ENCODE measurements around the gene PAFAH1B1.

The PAFAH1B1 gene

GRCh38 chr17:2709183-2709661, 115.8 kb downstream of the PAFAH1B1 start:
- H3K36me3 ChIP-seq (ENCODE audit: insufficient read depth, low read length): no peaks in the 10 kb centered on the region
- H3K9ac ChIP-seq (ENCODE audit: low read length): no peak overlapping the region
- H3K27ac ChIP-seq (ENCODE audit: low read depth, low read length): no peak overlapping the region
- peaks cover 47% of the 10 kb centered on the region for H3K4me1 ChIP-seq (ENCODE audit: insufficient read depth, low read length)
- H3K4me3 ChIP-seq (ENCODE audit: low read depth in 1 of 2, low read length in 2 of 2): no peak overlapping the region
- no peaks in the 10 kb centered on the region for H3K9me3 ChIP-seq (ENCODE audit: low read length)
- no peaks in the 10 kb centered on the region for H3K27me3 ChIP-seq (ENCODE audit: control insufficient read depth in 1 of 2, insufficient read depth in 2 of 2, low read length in 2 of 2)

- Histone ChIP-seq H3K4me1 (ENCODE audit: insufficient read depth, low read length) (peaks cover 47% of the 10 kb centered on the region), H3K36me3 (ENCODE audit: insufficient read depth, low read length) (no peaks in the 10 kb centered on the region), H3K27me3 (ENCODE audit: control insufficient read depth in 1 of 2, insufficient read depth in 2 of 2, low read length in 2 of 2) (no peaks in the 10 kb centered on the region), H3K27ac (ENCODE audit: low read depth, low read length) (peak overlapping the region; percentile 76), H3K4me3 (ENCODE audit: low read depth in 1 of 2, low read length in 2 of 2) (peak overlapping the region; percentile 76 to 92), H3K9ac (ENCODE audit: low read length) (peak overlapping the region; percentile 18), H3K9me3 (ENCODE audit: low read length) (no peaks in the 10 kb centered on the region)
Observed at GRCh38 chr17:2710071-2710802, 116.8 kb downstream of the PAFAH1B1 start.

GRCh38 chr17:2710803-2711607, 117.6 kb downstream of the PAFAH1B1 start:
- Histone ChIP-seq H3K36me3 (ENCODE audit: insufficient read depth, low read length) (no peaks in the 10 kb centered on the region), H3K27ac (ENCODE audit: low read depth, low read length) (peak overlapping the region; percentile 76), H3K27me3 (ENCODE audit: control insufficient read depth in 1 of 2, insufficient read depth in 2 of 2, low read length in 2 of 2) (no peaks in the 10 kb centered on the region), H3K9me3 (ENCODE audit: low read length) (no peaks in the 10 kb centered on the region), H3K4me1 (ENCODE audit: insufficient read depth, low read length) (peaks cover 43% of the 10 kb centered on the region), H3K4me3 (ENCODE audit: low read depth in 1 of 2, low read length in 2 of 2) (peak overlapping the region; percentile 76 to 92), H3K9ac (ENCODE audit: low read length) (peak overlapping the region; percentile 18)

GRCh38 chr17:2711608-2712299, 118.3 kb downstream of the PAFAH1B1 start, which contains the start of gene CLUH:
TSS of gene CLUH (minus strand) at chr17:2711764. CDS start at chr17:2711661, 103 bp downstream.
- peak within 1 kb of the TSS; percentile 76 for H3K27ac ChIP-seq (ENCODE audit: low read depth, low read length)
- no peaks in the 10 kb centered on the region for H3K27me3 ChIP-seq (ENCODE audit: control insufficient read depth in 1 of 2, insufficient read depth in 2 of 2, low read length in 2 of 2)
- no peaks in the 10 kb centered on the region for H3K36me3 ChIP-seq (ENCODE audit: insufficient read depth, low read length)
- H3K9me3 ChIP-seq (ENCODE audit: low read length): no peaks in the 10 kb centered on the region
- H3K9ac ChIP-seq (ENCODE audit: low read length): peak within 1 kb of the TSS; percentile 43
- peak within 1 kb of the TSS; percentile 76 to 92 for H3K4me3 ChIP-seq (ENCODE audit: low read depth in 1 of 2, low read length in 2 of 2)
- peaks cover 43% of the 10 kb centered on the region for H3K4me1 ChIP-seq (ENCODE audit: insufficient read depth, low read length)

- H3K27ac ChIP-seq (ENCODE audit: low read depth, low read length): peak overlapping the region; percentile 74
- peaks cover 40% of the 10 kb centered on the region for H3K4me1 ChIP-seq (ENCODE audit: insufficient read depth, low read length)
- H3K36me3 ChIP-seq (ENCODE audit: insufficient read depth, low read length): no peaks in the 10 kb centered on the region
Observed at GRCh38 chr17:2712300-2713043, 119.0 kb downstream of the PAFAH1B1 start.

GRCh38 chr17:2713881-2714280, 120.4 kb downstream of the PAFAH1B1 start:
- Histone ChIP-seq H3K9ac (ENCODE audit: low read length) (no peak overlapping the region), H3K36me3 (ENCODE audit: insufficient read depth, low read length) (no peaks in the 10 kb centered on the region), H3K27me3 (ENCODE audit: control insufficient read depth in 1 of 2, insufficient read depth in 2 of 2, low read length in 2 of 2) (no peaks in the 10 kb centered on the region), H3K4me3 (ENCODE audit: low read depth in 1 of 2, low read length in 2 of 2) (no peak overlapping the region), H3K27ac (ENCODE audit: low read depth, low read length) (no peak overlapping the region), H3K4me1 (ENCODE audit: insufficient read depth, low read length) (peaks cover 26% of the 10 kb centered on the region), H3K9me3 (ENCODE audit: low read length) (no peaks in the 10 kb centered on the region)

More at GRCh38 chr17:2712300-2713043, 119.0 kb downstream of the PAFAH1B1 start:
- no peaks in the 10 kb centered on the region for H3K27me3 ChIP-seq (ENCODE audit: control insufficient read depth in 1 of 2, insufficient read depth in 2 of 2, low read length in 2 of 2)
- H3K9ac ChIP-seq (ENCODE audit: low read length): peak overlapping the region; percentile 43
- peak overlapping the region; percentile 76 to 92 for H3K4me3 ChIP-seq (ENCODE audit: low read depth in 1 of 2, low read length in 2 of 2)
- no peaks in the 10 kb centered on the region for H3K9me3 ChIP-seq (ENCODE audit: low read length)

GRCh38 chr17:2716649-2717048, 123.2 kb downstream of the PAFAH1B1 start:
- peaks cover 8% of the 10 kb centered on the region for H3K4me1 ChIP-seq (ENCODE audit: insufficient read depth, low read length)
- H3K36me3 ChIP-seq (ENCODE audit: insufficient read depth, low read length): no peaks in the 10 kb centered on the region
- H3K9ac ChIP-seq (ENCODE audit: low read length): no peak overlapping the region
- no peaks in the 10 kb centered on the region for H3K9me3 ChIP-seq (ENCODE audit: low read length)
- no peak overlapping the region for H3K27ac ChIP-seq (ENCODE audit: low read depth, low read length)
- H3K27me3 ChIP-seq (ENCODE audit: control insufficient read depth in 1 of 2, insufficient read depth in 2 of 2, low read length in 2 of 2): no peaks in the 10 kb centered on the region
- no peak overlapping the region for H3K4me3 ChIP-seq (ENCODE audit: low read depth in 1 of 2, low read length in 2 of 2)

- Histone ChIP-seq H3K27ac (ENCODE audit: low read depth, low read length) (no peak overlapping the region), H3K4me3 (ENCODE audit: low read depth in 1 of 2, low read length in 2 of 2) (no peak overlapping the region), H3K4me1 (ENCODE audit: insufficient read depth, low read length) (no peaks in the 10 kb centered on the region), H3K9me3 (ENCODE audit: low read length) (no peaks in the 10 kb centered on the region), H3K27me3 (ENCODE audit: control insufficient read depth in 1 of 2, insufficient read depth in 2 of 2, low read length in 2 of 2) (peaks cover 0 to 4% of the 10 kb centered on the region in 2 donors), H3K36me3 (ENCODE audit: insufficient read depth, low read length) (no peaks in the 10 kb centered on the region), H3K9ac (ENCODE audit: low read length) (no peak overlapping the region)
Observed at GRCh38 chr17:2718150-2718938, 124.9 kb downstream of the PAFAH1B1 start.

GRCh38 chr17:2719861-2720260, 126.4 kb downstream of the PAFAH1B1 start:
- H3K27me3 ChIP-seq (ENCODE audit: control insufficient read depth in 1 of 2, insufficient read depth in 2 of 2, low read length in 2 of 2): peaks cover 0 to 14% of the 10 kb centered on the region in 2 donors
- no peaks in the 10 kb centered on the region for H3K4me1 ChIP-seq (ENCODE audit: insufficient read depth, low read length)
- H3K36me3 ChIP-seq (ENCODE audit: insufficient read depth, low read length): no peaks in the 10 kb centered on the region
- H3K9me3 ChIP-seq (ENCODE audit: low read length): no peaks in the 10 kb centered on the region
- H3K27ac ChIP-seq (ENCODE audit: low read depth, low read length): no peak overlapping the region
- H3K9ac ChIP-seq (ENCODE audit: low read length): no peak overlapping the region
- no peak overlapping the region for H3K4me3 ChIP-seq (ENCODE audit: low read depth in 1 of 2, low read length in 2 of 2)

GRCh38 chr17:2721603-2722002, 128.1 kb downstream of the PAFAH1B1 start:
- H3K9ac ChIP-seq (ENCODE audit: low read length): no peak overlapping the region
- no peak overlapping the region for H3K4me3 ChIP-seq (ENCODE audit: low read depth in 1 of 2, low read length in 2 of 2)
- H3K27me3 ChIP-seq (ENCODE audit: control insufficient read depth in 1 of 2, insufficient read depth in 2 of 2, low read length in 2 of 2): peaks cover 0 to 26% of the 10 kb centered on the region in 2 donors
- H3K4me1 ChIP-seq (ENCODE audit: insufficient read depth, low read length): no peaks in the 10 kb centered on the region
- no peaks in the 10 kb centered on the region for H3K9me3 ChIP-seq (ENCODE audit: low read length)
- H3K27ac ChIP-seq (ENCODE audit: low read depth, low read length): no peak overlapping the region
- H3K36me3 ChIP-seq (ENCODE audit: insufficient read depth, low read length): no peaks in the 10 kb centered on the region
